Fibroblast of skin of back (primary cell): Measurements from ENCODE around the gene LDB2.
"Not testable (repeated sequence)": the region's sequence is repeated elsewhere in the genome, so short reads cannot be mapped to it uniquely, and the experiment has no call there.

Experiments used
- DNase-seq: peaks from one replicate; pipeline ENCODE4 v3.0.0-alpha.2; 2013

Gene LDB2

GRCh38 chr4:16532240-16532970, 366.0 kb downstream of the LDB2 start:
- peak; percentile 66 for DNase-seq

- DNase-seq: peak; percentile 24
Observed at GRCh38 chr4:16530688-16531635, 367.5 kb downstream of the LDB2 start.

DNA sequence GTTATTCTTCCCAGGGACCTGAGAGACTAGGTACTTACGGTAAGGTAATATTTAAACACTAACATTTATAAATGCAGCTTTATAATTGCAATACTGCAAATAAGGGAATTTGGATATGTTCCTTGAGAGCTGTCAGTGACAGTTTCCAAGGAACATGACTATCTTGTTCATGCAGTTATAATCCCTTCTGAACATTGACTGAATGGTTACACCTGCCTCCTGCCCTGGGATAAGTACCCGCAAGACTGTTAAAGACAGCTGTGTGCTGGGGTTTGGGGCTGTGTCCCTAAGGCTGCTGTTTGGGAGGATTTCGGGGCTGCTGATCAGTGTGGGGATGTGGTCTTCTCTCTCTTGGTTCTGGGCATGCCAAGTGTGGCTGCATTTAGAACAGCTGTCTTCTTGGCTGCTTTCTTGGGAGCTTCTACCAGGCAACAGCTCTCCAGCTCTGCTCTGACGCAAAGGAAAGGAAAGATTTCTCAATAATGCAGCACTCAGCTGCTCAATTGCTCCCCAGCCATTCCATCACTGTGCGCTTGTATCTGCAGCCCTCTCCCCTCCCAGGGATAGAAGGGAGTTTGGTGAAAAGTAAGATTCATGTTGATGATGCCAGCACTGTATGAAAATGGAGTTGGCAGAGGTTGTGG, 373.4 kb downstream of the LDB2 start:
- DNase-seq: no peak

DNA sequence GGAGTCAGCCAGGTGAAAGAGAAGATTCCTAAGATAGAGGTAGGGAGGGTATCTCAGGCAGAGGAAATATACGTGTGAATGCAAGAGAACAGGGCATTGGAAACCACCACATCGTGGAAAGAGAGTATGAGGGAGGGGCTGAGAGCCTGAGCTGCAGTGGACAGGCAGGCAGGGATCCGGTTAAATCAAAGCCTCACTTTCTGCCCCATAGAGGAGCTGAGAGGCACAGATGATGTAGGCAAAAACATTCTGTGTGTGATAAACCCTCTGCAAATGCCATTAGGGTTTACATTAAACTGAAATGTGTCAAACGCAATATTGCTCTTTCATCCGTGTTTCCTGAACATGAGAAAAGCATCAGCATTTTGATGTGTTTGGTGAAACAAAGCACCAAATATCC, 374.0 kb downstream of the LDB2 start:
- DNase-seq: no peak

- DNase-seq: not testable (repeated sequence)
Observed at GRCh38 chr4:16523526-16523925, 374.9 kb downstream of the LDB2 start.

GRCh38 chr4:16521156-16521915, 377.1 kb downstream of the LDB2 start:
- no peak for DNase-seq

DNA sequence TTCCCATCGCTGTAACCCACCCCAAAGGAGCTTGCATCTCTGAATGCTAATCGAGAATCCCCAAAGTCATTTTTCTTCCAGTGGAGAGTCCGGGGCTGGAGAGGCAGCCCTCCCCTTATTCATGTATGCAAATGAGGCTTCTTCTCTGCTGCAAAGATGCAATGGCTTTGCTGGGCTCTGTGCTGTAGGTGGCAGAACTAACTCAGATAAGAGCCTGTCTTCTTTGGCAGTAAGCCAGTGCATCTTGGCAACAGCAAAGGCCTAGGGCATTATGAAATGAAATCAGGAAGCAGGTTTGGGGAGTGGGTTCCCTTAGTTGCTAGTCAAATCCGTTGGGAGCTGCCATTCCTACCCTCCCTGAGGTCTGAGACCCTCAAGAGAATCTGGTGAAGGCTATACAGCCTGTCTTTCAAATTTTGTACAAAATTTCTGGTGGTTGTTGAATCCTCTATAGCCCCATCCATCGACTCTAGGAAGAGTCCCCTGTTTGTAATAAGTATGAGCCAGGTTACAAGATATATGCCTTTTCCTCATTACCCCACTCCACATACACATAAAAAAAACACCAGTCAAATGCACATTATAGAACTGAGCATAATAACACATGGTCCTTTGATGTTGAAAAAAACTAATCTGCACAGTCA, 381.5 kb downstream of the LDB2 start:
- DNase-seq: peak; percentile 70

DNA sequence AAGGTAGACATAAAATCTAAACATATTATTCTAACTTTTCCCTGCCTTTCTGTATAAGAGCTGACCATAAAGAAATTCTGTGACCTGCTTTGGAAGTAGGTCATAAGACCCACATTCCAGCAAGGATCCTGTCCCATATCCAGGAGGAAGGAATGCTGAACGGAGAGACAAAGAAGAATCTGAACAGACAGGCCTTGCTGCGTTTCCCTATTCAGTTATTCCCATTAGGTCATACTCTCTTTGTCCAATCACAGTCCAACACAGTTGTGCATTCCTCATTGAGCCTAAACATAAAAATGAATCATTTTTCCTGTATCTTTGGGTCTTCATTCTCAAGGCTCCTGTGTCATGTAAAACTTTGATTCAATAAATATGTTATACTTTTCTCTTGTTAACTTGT, 384.6 kb downstream of the LDB2 start:
- peak; percentile 47 for DNase-seq

GRCh38 chr4:16508968-16509367, 389.5 kb downstream of the LDB2 start:
- DNase-seq: no peak

DNA sequence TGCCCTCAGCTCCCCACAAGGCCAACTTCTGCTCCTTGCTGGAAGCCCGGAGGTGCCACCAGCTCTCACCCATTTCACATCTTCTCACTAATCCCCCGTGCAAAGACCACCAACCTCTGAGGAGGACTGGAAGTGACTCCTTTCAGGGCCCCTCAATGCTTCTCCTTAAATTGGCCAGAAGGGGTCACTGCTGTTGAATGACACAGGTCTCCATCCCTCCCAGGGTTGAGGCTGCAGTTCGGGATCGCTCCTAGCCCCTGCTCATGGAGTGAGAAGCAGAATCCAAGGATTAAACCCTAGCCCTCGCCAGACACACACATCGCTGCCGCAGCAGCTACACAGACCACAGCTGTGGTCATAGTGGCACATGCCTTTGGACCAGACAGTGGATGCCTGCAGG, 392.7 kb downstream of the LDB2 start:
- DNase-seq: peak; percentile 23

DNA sequence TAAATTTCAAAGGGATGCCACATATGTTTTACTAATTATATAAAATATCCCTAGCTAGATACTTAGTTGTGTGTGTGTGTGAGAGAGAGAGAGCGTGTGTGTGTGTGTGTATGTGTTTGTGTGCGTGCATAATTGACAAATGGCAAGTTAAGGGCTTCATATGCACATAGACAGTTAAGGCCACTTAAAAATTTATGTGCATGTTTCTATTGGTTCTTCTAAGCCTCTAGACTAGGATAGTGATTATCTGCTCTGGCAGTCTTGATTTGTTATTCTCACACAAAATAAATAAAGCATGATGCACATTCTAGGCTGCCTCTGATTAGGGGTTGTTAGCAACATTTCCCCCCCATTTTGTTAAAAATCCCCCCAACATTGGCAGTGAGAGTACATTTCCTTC, 393.2 kb downstream of the LDB2 start:
- no peak for DNase-seq

DNA sequence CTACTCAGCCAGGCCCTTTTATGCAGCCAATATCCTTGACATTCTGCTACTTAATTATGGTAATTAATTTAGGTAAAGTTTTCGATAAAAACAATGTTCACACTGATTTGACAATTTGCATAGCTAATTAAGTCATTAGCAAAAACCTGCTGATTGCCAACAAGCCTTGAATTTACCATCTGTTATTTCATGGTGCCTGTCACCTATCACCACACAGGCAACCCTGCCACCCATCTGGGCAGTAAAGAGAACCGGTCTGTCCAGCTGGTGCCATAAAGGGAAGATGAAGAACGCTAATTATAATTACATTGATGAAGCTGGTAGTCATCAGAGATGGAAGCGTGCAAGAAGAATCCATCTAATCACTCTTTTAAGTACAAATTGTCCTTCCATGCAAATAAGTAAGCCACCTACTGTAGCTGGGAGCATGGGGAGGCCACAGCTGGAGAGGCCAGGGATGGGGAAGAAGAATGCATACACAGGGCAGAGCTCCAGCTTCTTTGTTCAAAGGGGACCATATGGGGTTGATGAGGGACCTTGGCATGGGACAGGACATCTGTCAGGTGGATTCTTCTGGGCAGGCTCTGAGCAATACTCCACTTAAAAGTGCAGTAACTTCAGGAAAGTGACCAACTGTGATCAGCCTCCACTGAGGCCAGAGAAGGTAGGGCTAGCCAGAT, 394.9 kb downstream of the LDB2 start:
- DNase-seq: no peak

GRCh38 chr4:16498978-16499377, 399.5 kb downstream of the LDB2 start:
- no peak for DNase-seq

DNA sequence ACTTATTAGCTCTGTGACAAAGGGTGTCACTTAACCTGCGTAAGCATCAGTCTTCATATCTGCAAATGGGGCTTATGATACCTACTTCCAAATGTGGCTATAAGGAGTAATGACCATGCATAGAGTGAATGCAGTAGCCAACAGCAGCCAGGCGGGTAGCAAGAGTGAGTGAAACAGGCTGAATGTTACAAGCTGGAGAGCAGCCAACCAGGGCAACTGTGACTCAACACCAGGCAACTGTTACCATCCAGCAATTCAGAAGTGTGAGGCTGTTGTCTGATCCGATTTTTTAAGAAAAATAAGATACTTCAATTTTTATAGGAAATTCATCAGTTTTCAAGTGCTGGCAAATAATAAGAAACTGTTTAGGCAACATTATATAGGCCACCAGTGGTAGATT, 401.9 kb downstream of the LDB2 start:
- peak; percentile 61 for DNase-seq

DNA sequence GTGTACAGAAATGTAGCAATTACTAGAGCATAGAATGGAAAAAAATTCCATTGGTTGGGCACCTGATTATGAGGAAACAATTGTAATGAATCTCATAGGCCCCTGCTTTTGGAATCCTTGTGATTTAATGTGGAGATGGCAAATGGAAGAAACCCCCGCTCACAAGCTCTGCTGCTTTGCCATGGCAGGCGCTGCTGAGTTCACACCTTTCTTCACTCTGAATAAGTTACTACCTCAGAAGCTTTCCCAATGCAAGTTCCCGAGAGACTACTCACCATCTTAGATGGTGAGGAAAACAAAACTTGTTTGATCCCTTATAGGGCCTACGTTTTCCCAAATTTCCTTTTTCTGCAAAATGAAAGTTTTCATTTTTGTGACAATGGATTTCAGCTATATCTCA, 405.6 kb downstream of the LDB2 start:
- no peak for DNase-seq

DNA sequence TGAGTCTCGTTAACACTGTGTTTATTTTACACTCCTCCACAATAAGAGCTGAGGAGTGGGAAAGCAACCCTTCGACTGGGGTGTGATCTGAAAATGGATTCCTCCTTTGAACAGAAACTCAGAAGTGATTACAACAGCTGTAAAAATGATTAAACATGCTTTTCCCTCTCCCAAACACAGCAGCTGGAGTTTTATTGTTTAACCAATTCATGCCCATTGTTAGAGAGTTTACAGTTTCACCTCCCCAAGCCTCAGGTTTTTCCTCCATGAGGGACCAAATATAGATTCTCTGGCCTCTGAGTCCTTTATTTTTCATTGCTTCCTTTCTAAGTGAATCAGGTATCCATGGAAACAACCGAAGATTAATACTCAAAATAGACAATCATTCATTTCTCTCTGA, 409.2 kb downstream of the LDB2 start:
- DNase-seq: no peak

DNA sequence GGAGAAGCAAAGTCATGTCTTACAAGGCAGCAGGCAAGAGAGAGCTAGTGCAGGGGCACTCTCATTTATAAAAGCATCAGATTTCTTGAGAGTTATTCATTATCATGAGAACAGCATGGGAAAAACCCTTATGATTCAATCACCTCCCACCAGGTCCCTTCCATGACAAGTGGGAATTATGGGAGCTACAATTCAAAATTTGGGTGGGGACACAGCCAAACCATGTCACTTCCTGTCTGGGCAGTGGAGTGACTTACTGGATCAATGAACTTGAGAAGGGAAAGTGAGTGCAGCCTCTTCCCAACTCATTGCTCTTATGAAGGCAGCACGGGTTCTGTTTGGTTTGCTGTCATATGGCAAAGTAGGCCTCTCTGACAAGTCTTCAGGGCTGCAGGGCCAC, 410.4 kb downstream of the LDB2 start:
- no peak for DNase-seq

- no peak for DNase-seq
Observed at GRCh38 chr4:16484711-16485110, 413.7 kb downstream of the LDB2 start.

GRCh38 chr4:16483540-16483939, 414.9 kb downstream of the LDB2 start:
- no peak for DNase-seq

- DNase-seq: no peak
Observed at GRCh38 chr4:16480011-16480410, 418.4 kb downstream of the LDB2 start.

- no peak for DNase-seq
Observed at GRCh38 chr4:16472537-16472936, 425.9 kb downstream of the LDB2 start.
